ENCODE results near the gene RUFY3. TPM values are rescaled to one million over a fixed set of nuclear protein-coding genes. Genes with fewer than 3 reads are reported as not detected.

RUFY3 gene
- total RNA-seq, 1 donor: 82.5 TPM

- Histone ChIP-seq H3K27me3 (ENCODE audit: insufficient read depth, low read length) (no peaks in the 10 kb centered on the region), H3K27ac (ENCODE audit: low read depth, low read length) (no peak overlapping the region), H3K4me2 (ENCODE audit: insufficient read depth, low read length) (no peak overlapping the region), H2AFZ (ENCODE audit: low read length) (no peak overlapping the region), H4K20me1 (ENCODE audit: insufficient read depth, low read length) (peaks cover 13% of the 10 kb centered on the region), H3K9me3 (ENCODE audit: low read depth, low read length) (no peaks in the 10 kb centered on the region), H3K79me2 (ENCODE audit: insufficient read depth, low read length) (peaks cover 85% of the 10 kb centered on the region), H3K4me1 (ENCODE audit: insufficient read depth, low read length) (peaks cover 41% of the 10 kb centered on the region), H3K4me3 (ENCODE audit: insufficient read depth, low read length) (no peak overlapping the region), H3K36me3 (ENCODE audit: insufficient read depth, low read length) (no peaks in the 10 kb centered on the region)
- TF ChIP-seq, protein P1, sequence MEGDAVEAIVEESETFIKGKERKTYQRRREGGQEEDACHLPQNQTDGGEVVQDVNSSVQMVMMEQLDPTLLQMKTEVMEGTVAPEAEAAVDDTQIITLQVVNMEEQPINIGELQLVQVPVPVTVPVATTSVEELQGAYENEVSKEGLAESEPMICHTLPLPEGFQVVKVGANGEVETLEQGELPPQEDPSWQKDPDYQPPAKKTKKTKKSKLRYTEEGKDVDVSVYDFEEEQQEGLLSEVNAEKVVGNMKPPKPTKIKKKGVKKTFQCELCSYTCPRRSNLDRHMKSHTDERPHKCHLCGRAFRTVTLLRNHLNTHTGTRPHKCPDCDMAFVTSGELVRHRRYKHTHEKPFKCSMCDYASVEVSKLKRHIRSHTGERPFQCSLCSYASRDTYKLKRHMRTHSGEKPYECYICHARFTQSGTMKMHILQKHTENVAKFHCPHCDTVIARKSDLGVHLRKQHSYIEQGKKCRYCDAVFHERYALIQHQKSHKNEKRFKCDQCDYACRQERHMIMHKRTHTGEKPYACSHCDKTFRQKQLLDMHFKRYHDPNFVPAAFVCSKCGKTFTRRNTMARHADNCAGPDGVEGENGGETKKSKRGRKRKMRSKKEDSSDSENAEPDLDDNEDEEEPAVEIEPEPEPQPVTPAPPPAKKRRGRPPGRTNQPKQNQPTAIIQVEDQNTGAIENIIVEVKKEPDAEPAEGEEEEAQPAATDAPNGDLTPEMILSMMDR (IDR thresholded peaks at IDR 0.05; ENCODE audit: extremely low read depth, low read depth, low read length): no peak
- DNase-seq (ENCODE audit: insufficient read length, low spot score, missing footprints): no peak
Measured at GRCh38 chr4:70739496-70740337, 18.0 kb downstream of the RUFY3 start.

- Histone ChIP-seq H4K20me1 (ENCODE audit: insufficient read depth, low read length) (peaks cover 10% of the 10 kb centered on the region), H3K27me3 (ENCODE audit: insufficient read depth, low read length) (no peaks in the 10 kb centered on the region), H3K79me2 (ENCODE audit: insufficient read depth, low read length) (peaks cover 85% of the 10 kb centered on the region), H3K4me3 (ENCODE audit: insufficient read depth, low read length) (no peak overlapping the region), H3K27ac (ENCODE audit: low read depth, low read length) (peak overlapping the region; percentile 34), H3K9me3 (ENCODE audit: low read depth, low read length) (no peaks in the 10 kb centered on the region), H3K4me1 (ENCODE audit: insufficient read depth, low read length) (peaks cover 39% of the 10 kb centered on the region), H2AFZ (ENCODE audit: low read length) (no peak overlapping the region), H3K4me2 (ENCODE audit: insufficient read depth, low read length) (peak overlapping the region; percentile 76), H3K36me3 (ENCODE audit: insufficient read depth, low read length) (no peaks in the 10 kb centered on the region)
- TF ChIP-seq, protein P1 (IDR thresholded peaks at IDR 0.05; ENCODE audit: extremely low read depth, low read depth, low read length): no peak
- peak; percentile 38 for DNase-seq (ENCODE audit: insufficient read length, low spot score, missing footprints)
Measured at GRCh38 chr4:70741867-70742658, 20.3 kb downstream of the RUFY3 start.

DNA sequence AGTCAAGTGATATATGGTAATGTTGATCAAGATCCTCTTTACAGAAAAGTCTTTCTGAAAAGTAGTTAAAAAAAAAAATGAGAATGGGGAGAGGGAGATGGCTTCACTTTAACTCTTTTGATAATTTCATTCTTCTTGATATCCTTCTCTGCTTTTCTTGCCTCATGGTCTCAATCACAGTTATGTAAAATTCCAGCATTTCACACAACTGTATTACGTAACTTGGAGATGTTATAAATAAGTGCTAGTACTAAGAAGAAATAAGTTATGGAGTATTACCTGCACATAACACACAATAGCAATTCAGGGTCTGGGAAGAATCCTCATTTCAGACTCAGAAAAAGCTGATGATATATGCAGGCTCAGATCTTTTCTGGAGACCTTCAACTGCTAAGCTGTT is 22.0 kb downstream of the RUFY3 start:
- no peaks in the 10 kb centered on the region for H3K9me3 ChIP-seq (ENCODE audit: low read depth, low read length)
- peaks cover 53% of the 10 kb centered on the region for H3K4me1 ChIP-seq (ENCODE audit: insufficient read depth, low read length)
- H3K27ac ChIP-seq (ENCODE audit: low read depth, low read length): no peak overlapping the region
- peaks cover 78% of the 10 kb centered on the region for H3K79me2 ChIP-seq (ENCODE audit: insufficient read depth, low read length)
- DNase-seq (ENCODE audit: insufficient read length, low spot score, missing footprints): no peak
- H3K4me2 ChIP-seq (ENCODE audit: insufficient read depth, low read length): no peak overlapping the region
- no peaks in the 10 kb centered on the region for H3K36me3 ChIP-seq (ENCODE audit: insufficient read depth, low read length)
- TF ChIP-seq, protein P1 (IDR thresholded peaks at IDR 0.05; ENCODE audit: extremely low read depth, low read depth, low read length): no peak
- H3K27me3 ChIP-seq (ENCODE audit: insufficient read depth, low read length): no peaks in the 10 kb centered on the region
- H2AFZ ChIP-seq (ENCODE audit: low read length): no peak overlapping the region
- H3K4me3 ChIP-seq (ENCODE audit: insufficient read depth, low read length): no peak overlapping the region
- peaks cover 9% of the 10 kb centered on the region for H4K20me1 ChIP-seq (ENCODE audit: insufficient read depth, low read length)
